ENCODE measurements around the gene NRCAM. TPM values are rescaled to one million over a fixed set of nuclear protein-coding genes. Genes with fewer than 3 reads are reported as not detected.

The NRCAM gene
- polyA plus RNA-seq, 1 donor (not counting 4 experiments of a cell fraction or from before 2014, with no cell fraction given), result 4.0 TPM

- FAIRE-seq, result no peak
- Histone ChIP-seq H3K9me3 (ENCODE audit: control insufficient read depth, low read depth, low read length) (no peaks in the 10 kb centered on the region), H3K36me3 (ENCODE audit: control insufficient read depth in 2 of 2, extremely low read depth in 1 of 2, insufficient read depth in 2 of 2, low read length in 2 of 2) (no peaks in the 10 kb centered on the region), H2AFZ (ENCODE audit: control insufficient read depth, low read length) (no peak overlapping the region), H3K27ac (ENCODE audit: control insufficient read depth, insufficient read depth, low read length) (no peak overlapping the region), H3K4me3 (ENCODE audit: control insufficient read depth in 2 of 3, extremely low read depth in 1 of 3, insufficient read depth in 2 of 3, low read depth in 1 of 3, low read length in 3 of 3) (no peak overlapping the region), H4K20me1 (ENCODE audit: control insufficient read depth, extremely low read depth, insufficient read depth, low read length) (no peaks in the 10 kb centered on the region), H3K4me1 (ENCODE audit: control insufficient read depth, extremely low read depth, insufficient read depth, low read length) (peaks cover 14% of the 10 kb centered on the region), H3K9ac (ENCODE audit: control insufficient read depth, extremely low read depth, insufficient read depth, low read length) (no peak overlapping the region), H3K27me3 (ENCODE audit: control insufficient read depth, extremely low read depth, insufficient read depth, low read length) (no peaks in the 10 kb centered on the region), H3K79me2 (ENCODE audit: control insufficient read depth, insufficient read depth, low read length) (no peaks in the 10 kb centered on the region), H3K9me1 (ENCODE audit: control insufficient read depth, extremely low read depth, insufficient read depth, low read length) (no peaks in the 10 kb centered on the region), H3K4me2 (ENCODE audit: control insufficient read depth, extremely low read depth, insufficient read depth, low read depth, low read length) (no peak overlapping the region)
- no peak for DNase-seq (ENCODE audit: low read depth, low spot score)
- dilution Hi-C loops (cut with MboI; ENCODE audit: extremely low pct_ligation_motif_present, low sequenced_read_pairs), result no loop called here
- no peak for TF ChIP-seq CTCF (optimal IDR thresholded peaks at IDR 0.05 in 1 of 3, IDR thresholded peaks at IDR 0.05 in 1 of 3, conservative IDR thresholded peaks at IDR 0.05 in 1 of 3; ENCODE audit: extremely low read depth in 1 of 3, insufficient read depth in 2 of 3, low read length in 3 of 3)
- no peak for TF ChIP-seq EZH2 (IDR thresholded peaks at IDR 0.05; ENCODE audit: low read length)
These were observed 32.9 kb downstream of the NRCAM start for GRCh38 chr7:108423089-108423989.

- no peaks in the 10 kb centered on the region for H3K9me3 ChIP-seq (ENCODE audit: control insufficient read depth, low read depth, low read length)
- no peaks in the 10 kb centered on the region for H3K36me3 ChIP-seq (ENCODE audit: control insufficient read depth in 2 of 2, extremely low read depth in 1 of 2, insufficient read depth in 2 of 2, low read length in 2 of 2)
- no peak overlapping the region for H3K4me3 ChIP-seq (ENCODE audit: control insufficient read depth in 2 of 3, extremely low read depth in 1 of 3, insufficient read depth in 2 of 3, low read depth in 1 of 3, low read length in 3 of 3)
- no peak overlapping the region for H3K27ac ChIP-seq (ENCODE audit: control insufficient read depth, insufficient read depth, low read length)
- H3K79me2 ChIP-seq (ENCODE audit: control insufficient read depth, insufficient read depth, low read length), result no peaks in the 10 kb centered on the region
- TF ChIP-seq EZH2 (IDR thresholded peaks at IDR 0.05; ENCODE audit: low read length) (no peak), CTCF (optimal IDR thresholded peaks at IDR 0.05 in 1 of 3, IDR thresholded peaks at IDR 0.05 in 1 of 3, conservative IDR thresholded peaks at IDR 0.05 in 1 of 3; ENCODE audit: extremely low read depth in 1 of 3, insufficient read depth in 2 of 3, low read length in 3 of 3) (no peak)
- no peaks in the 10 kb centered on the region for H3K27me3 ChIP-seq (ENCODE audit: control insufficient read depth, extremely low read depth, insufficient read depth, low read length)
- H2AFZ ChIP-seq (ENCODE audit: control insufficient read depth, low read length), result peak overlapping the region; percentile 37
- dilution Hi-C loops (cut with MboI; ENCODE audit: extremely low pct_ligation_motif_present, low sequenced_read_pairs), result no loop called here
- H3K9ac ChIP-seq (ENCODE audit: control insufficient read depth, extremely low read depth, insufficient read depth, low read length), result no peak overlapping the region
- H3K4me1 ChIP-seq (ENCODE audit: control insufficient read depth, extremely low read depth, insufficient read depth, low read length), result peaks cover 15% of the 10 kb centered on the region
- FAIRE-seq, result no peak
- no peak for DNase-seq (ENCODE audit: low read depth, low spot score)
- no peaks in the 10 kb centered on the region for H4K20me1 ChIP-seq (ENCODE audit: control insufficient read depth, extremely low read depth, insufficient read depth, low read length)
- H3K9me1 ChIP-seq (ENCODE audit: control insufficient read depth, extremely low read depth, insufficient read depth, low read length), result no peaks in the 10 kb centered on the region
- H3K4me2 ChIP-seq (ENCODE audit: control insufficient read depth, extremely low read depth, insufficient read depth, low read depth, low read length), result no peak overlapping the region
These were observed 34.4 kb downstream of the NRCAM start for GRCh38 chr7:108421720-108422331.

Data from keratinocyte (primary cell).